Mesenchymal stem cell (in vitro differentiated cells and primary cell): Measurements from ENCODE around the gene VGLL4.

Experiments
- DNase-seq: peaks from one replicate; pipeline ENCODE4 v3.0.0-alpha.2; 2013
- H2AFZ ChIP-seq: one replicate; pipeline ENCODE4 v1.6.1; 2013; ENCODE audit warnings: low read depth, mild to moderate bottlenecking, control low read depth, inconsistent platforms, low read length, moderate library complexity
- H2AK5ac ChIP-seq: 2 replicates; pipeline ENCODE4 v1.6.1; 2013; ENCODE audit warnings: low read length, moderate library complexity, mild to moderate bottlenecking, inconsistent platforms; ENCODE audit not compliant: severe bottlenecking
- H2BK120ac ChIP-seq: one replicate; pipeline ENCODE4 v1.6.1; 2013; ENCODE audit warnings: low read depth, mild to moderate bottlenecking, inconsistent platforms, low read length, moderate library complexity
- H2BK12ac ChIP-seq, 2 experiments: one replicate each; pipeline ENCODE4 v1.6.1; 2013; ENCODE audit warnings: inconsistent platforms in 2 of 2, low read length in 2 of 2, mild to moderate bottlenecking in 2 of 2, moderate library complexity in 2 of 2, control low read depth in 1 of 2
- H2BK15ac ChIP-seq: one replicate; pipeline ENCODE4 v1.6.1; 2013; ENCODE audit warnings: mild to moderate bottlenecking, low read depth, inconsistent platforms; ENCODE audit not compliant: poor library complexity, severe bottlenecking
- H2BK5ac ChIP-seq: 2 replicates; pipeline ENCODE4 v1.6.1; 2013; ENCODE audit warnings: low read depth, mild to moderate bottlenecking, low read length, control low read depth, inconsistent platforms; ENCODE audit not compliant: poor library complexity, severe bottlenecking
- H3K14ac ChIP-seq, 2 experiments: one replicate each; pipeline ENCODE4 v1.6.1; 2013; ENCODE audit warnings: inconsistent platforms in 2 of 2, low read length in 2 of 2, control low read depth in 1 of 2, mild to moderate bottlenecking in 1 of 2, moderate library complexity in 1 of 2
- H3K18ac ChIP-seq, 2 experiments: one replicate each; pipeline ENCODE4 v1.6.1; 2013; ENCODE audit warnings: inconsistent platforms in 2 of 2, low read length in 2 of 2, control low read depth in 1 of 2, low read depth in 1 of 2, mild to moderate bottlenecking in 1 of 2
- H3K23ac ChIP-seq, 2 experiments: one replicate each; pipeline ENCODE4 v1.6.1; 2013; ENCODE audit warnings: inconsistent platforms in 2 of 2, low read length in 2 of 2, mild to moderate bottlenecking in 2 of 2, moderate library complexity in 2 of 2, control low read depth in 1 of 2
- H3K27ac ChIP-seq: 2 replicates; pipeline ENCODE4 v1.5.1; 2013; ENCODE audit warnings: mild to moderate bottlenecking, moderate library complexity, low read length, control low read depth, inconsistent platforms; ENCODE audit not compliant: poor library complexity, severe bottlenecking
- H3K27me3 ChIP-seq, 2 experiments: 2 replicates each; pipeline versions ENCODE4 v1.6.1 to v1.7.0; 2013; ENCODE audit warnings: low read length in 2 of 2, mild to moderate bottlenecking in 2 of 2, moderate library complexity in 2 of 2, control low read depth in 1 of 2, inconsistent platforms in 1 of 2; ENCODE audit not compliant: control insufficient read depth in 1 of 2, insufficient read depth in 1 of 2
- H3K36me3 ChIP-seq, 2 experiments: 2 replicates each; pipeline versions ENCODE4 v1.6.1 to v1.7.0; 2013; ENCODE audit warnings: low read length in 2 of 2, control low read depth in 1 of 2, inconsistent platforms in 1 of 2, low read depth in 1 of 2, mild to moderate bottlenecking in 1 of 2; ENCODE audit not compliant: insufficient read depth in 2 of 2, control insufficient read depth in 1 of 2
- H3K4ac ChIP-seq, 2 experiments: one replicate each; pipeline ENCODE4 v1.6.1; 2013; ENCODE audit warnings: inconsistent platforms in 2 of 2, low read length in 2 of 2, mild to moderate bottlenecking in 2 of 2, moderate library complexity in 2 of 2, control low read depth in 1 of 2, low read depth in 1 of 2
- H3K4me1 ChIP-seq: 2 replicates; pipeline ENCODE4 v1.6.1; 2013; ENCODE audit warnings: low read depth, low read length, control low read depth; ENCODE audit not compliant: control insufficient read depth, insufficient read depth
- H3K4me2 ChIP-seq: 2 replicates; pipeline ENCODE4 v1.6.1; 2013; ENCODE audit warnings: low read length, mild to moderate bottlenecking, inconsistent platforms; ENCODE audit not compliant: poor library complexity, severe bottlenecking
- H3K4me3 ChIP-seq, 2 experiments: 2 replicates each; pipeline versions ENCODE4 v1.5.1 to v1.7.0; 2013; ENCODE audit warnings: low read length in 2 of 2, mild to moderate bottlenecking in 2 of 2, control low read depth in 1 of 2, low read depth in 1 of 2; ENCODE audit not compliant: insufficient read depth in 1 of 2
- H3K79me1 ChIP-seq: replicated peaks from 2 replicates; pipeline ENCODE4 v1.6.1; 2013; ENCODE audit warnings: mild to moderate bottlenecking, control low read depth, low read length, inconsistent platforms; ENCODE audit not compliant: poor library complexity, severe bottlenecking
- H3K9ac ChIP-seq: 2 replicates; pipeline ENCODE4 v1.7.0; 2013; ENCODE audit warnings: mild to moderate bottlenecking, low read length, moderate library complexity
- H3K9me3 ChIP-seq: 2 replicates; pipeline ENCODE4 v1.7.0; 2013; ENCODE audit warnings: mild to moderate bottlenecking, low read length; ENCODE audit not compliant: control insufficient read depth
- H4K8ac ChIP-seq: one replicate; pipeline ENCODE4 v1.6.1; 2013; ENCODE audit warnings: inconsistent platforms, mild to moderate bottlenecking, low read length, moderate library complexity
- H4K91ac ChIP-seq: one replicate; pipeline ENCODE4 v1.6.1; 2013; ENCODE audit warnings: mild to moderate bottlenecking, low read length, inconsistent platforms
- WGBS: methylation state at CpG from one replicate; pipeline ENCODE4 v1.1.7; 2013; ENCODE audit warnings: mixed read lengths; 5-methylcytosine and 5-hydroxymethylcytosine counted together

VGLL4 gene

GRCh38 chr3:11591391-11592282 lies 52.1 kb downstream of the VGLL4 start:
- peak; percentile 85 for DNase-seq
- no peaks in the 10 kb centered on the region for H3K9me3 ChIP-seq
- 5% methylated on average over 7 of the region's 9 CpGs for WGBS

GRCh38 chr3:11591002-11591355 lies 52.7 kb downstream of the VGLL4 start:
- Histone ChIP-seq H4K8ac (no peak overlapping the region), H3K9me3 (no peaks in the 10 kb centered on the region), H2AK5ac (no peak overlapping the region), H3K4me3 (peak overlapping the region in 1 of 2 experiments; percentile 50), H2BK120ac (peak overlapping the region; percentile 39), H2BK15ac (peak overlapping the region; percentile 44), H3K36me3 (peaks cover 9 to 27% of the 10 kb centered on the region in 2 experiments), H3K4me2 (peak overlapping the region; percentile 13), H3K27me3 (no peaks in the 10 kb centered on the region), H3K79me1 (no peaks in the 10 kb centered on the region), H3K27ac (peak overlapping the region; percentile 93), H2BK12ac (no peak overlapping the region), H3K9ac (peak overlapping the region; percentile 82), H4K91ac (no peak overlapping the region), H3K18ac (peak overlapping the region; percentile 34 to 75), H3K4ac (peak overlapping the region in 1 of 2 experiments; percentile 22), H2AFZ (no peak overlapping the region), H3K4me1 (peaks cover 25% of the 10 kb centered on the region), H2BK5ac (no peak overlapping the region), H3K23ac (no peak overlapping the region), H3K14ac (no peak overlapping the region)
- DNase-seq, result peak; percentile 70
- 17% methylated on average over 7 of the region's 7 CpGs for WGBS

More at GRCh38 chr3:11591391-11592282, 52.1 kb downstream of the VGLL4 start:
- Histone ChIP-seq H3K79me1 (no peaks in the 10 kb centered on the region), H3K18ac (peak overlapping the region; percentile 34 to 75), H3K4me2 (peak overlapping the region; percentile 13), H2BK15ac (peak overlapping the region; percentile 44), H3K23ac (no peak overlapping the region), H2AK5ac (no peak overlapping the region), H3K9ac (peak overlapping the region; percentile 82), H2AFZ (no peak overlapping the region), H4K91ac (no peak overlapping the region), H2BK120ac (peak overlapping the region; percentile 39), H2BK5ac (no peak overlapping the region), H2BK12ac (no peak overlapping the region), H3K27me3 (no peaks in the 10 kb centered on the region), H3K4me1 (peaks cover 25% of the 10 kb centered on the region), H3K14ac (no peak overlapping the region), H3K36me3 (peaks cover 9 to 24% of the 10 kb centered on the region in 2 experiments), H3K4me3 (peak overlapping the region in 1 of 2 experiments; percentile 50), H3K27ac (peak overlapping the region; percentile 93), H4K8ac (peak overlapping the region; percentile 45), H3K4ac (peak overlapping the region; percentile 22 to 57)

- Histone ChIP-seq H3K18ac (no peak overlapping the region), H3K27me3 (no peaks in the 10 kb centered on the region), H3K27ac (peak overlapping the region; percentile 93), H4K91ac (no peak overlapping the region), H4K8ac (no peak overlapping the region), H2BK15ac (no peak overlapping the region), H3K4me3 (no peak overlapping the region), H3K4me2 (no peak overlapping the region), H3K9ac (no peak overlapping the region), H3K36me3 (peaks cover 9 to 27% of the 10 kb centered on the region in 2 experiments), H2AFZ (no peak overlapping the region), H3K79me1 (no peaks in the 10 kb centered on the region), H3K4me1 (peaks cover 31% of the 10 kb centered on the region), H2BK120ac (no peak overlapping the region), H3K14ac (no peak overlapping the region), H3K4ac (no peak overlapping the region), H2BK5ac (no peak overlapping the region), H3K9me3 (no peaks in the 10 kb centered on the region), H2AK5ac (no peak overlapping the region), H3K23ac (no peak overlapping the region), H2BK12ac (no peak overlapping the region)
- 86% methylated on average over 10 of the region's 11 CpGs for WGBS
- no peak for DNase-seq
These were observed 54.0 kb downstream of the VGLL4 start for GRCh38 chr3:11589706-11590105.

GRCh38 chr3:11588755-11589154 lies 55.0 kb downstream of the VGLL4 start:
- Histone ChIP-seq H2AK5ac (no peak overlapping the region), H3K14ac (no peak overlapping the region), H3K27me3 (no peaks in the 10 kb centered on the region), H3K36me3 (peaks cover 9 to 18% of the 10 kb centered on the region in 2 experiments), H2BK15ac (no peak overlapping the region), H2BK5ac (no peak overlapping the region), H3K4me2 (no peak overlapping the region), H3K23ac (no peak overlapping the region), H4K91ac (no peak overlapping the region), H3K9ac (no peak overlapping the region), H2BK12ac (no peak overlapping the region), H3K4me3 (no peak overlapping the region), H2BK120ac (no peak overlapping the region), H3K4me1 (peaks cover 31% of the 10 kb centered on the region), H3K79me1 (no peaks in the 10 kb centered on the region), H4K8ac (no peak overlapping the region), H3K4ac (no peak overlapping the region), H3K27ac (no peak overlapping the region), H3K18ac (no peak overlapping the region), H3K9me3 (no peaks in the 10 kb centered on the region), H2AFZ (no peak overlapping the region)
- DNase-seq, result no peak
- 67% methylated on average over 3 of the region's 3 CpGs for WGBS
